ENCODE results near the gene CFAP251.
"Not testable (repeated sequence)": the region's sequence is repeated elsewhere in the genome, so short reads cannot be mapped to it uniquely, and the experiment has no call there.

The CFAP251 gene

DNA sequence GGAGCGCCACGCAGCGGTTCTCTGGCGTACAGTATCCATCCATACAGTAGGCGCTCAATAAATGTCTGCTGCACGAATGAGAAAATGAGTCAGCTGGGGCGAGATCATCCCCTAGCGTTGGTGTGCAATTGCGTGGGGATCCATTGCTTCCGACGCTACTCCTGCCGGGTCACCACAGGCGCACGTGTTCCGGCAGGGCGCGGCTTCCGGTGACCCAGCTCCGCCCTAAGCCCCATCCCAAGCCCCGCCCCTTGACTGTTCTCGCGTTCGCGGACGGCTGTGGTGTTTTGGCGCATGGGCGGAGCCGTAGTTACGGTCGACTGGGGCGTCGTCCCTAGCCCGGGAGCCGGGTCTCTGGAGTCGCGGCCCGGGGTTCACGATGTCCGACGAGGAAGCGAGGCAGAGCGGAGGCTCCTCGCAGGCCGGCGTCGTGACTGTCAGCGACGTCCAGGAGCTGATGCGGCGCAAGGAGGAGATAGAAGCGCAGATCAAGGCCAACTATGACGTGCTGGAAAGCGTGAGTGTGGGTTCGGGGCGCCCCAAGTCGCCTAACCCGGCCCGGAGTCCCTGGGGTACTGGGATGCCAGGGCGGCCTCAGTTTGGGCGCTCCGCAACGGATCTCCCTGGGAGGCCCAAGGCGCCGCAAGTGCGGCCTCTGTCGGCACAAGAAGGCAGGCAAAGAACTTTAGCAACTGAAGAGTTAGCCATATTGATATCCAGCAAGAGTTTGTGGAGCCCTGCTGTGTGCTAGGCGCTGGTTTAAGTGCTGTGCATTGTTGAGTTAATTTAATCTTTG, 29.7 kb upstream of the CFAP251 start, which contains the start of gene PSMD9:
Gene PSMD9, plus strand, starts transcription at position 313 of the 796 bp plus-strand sequence. Its CDS starts 67 bp downstream, at position 380.
- Histone ChIP-seq H3K4me1 (ENCODE audit: insufficient read depth, poor library complexity, severe bottlenecking) (peaks cover 7% of the 10 kb centered on the region), H3K36me3 (ENCODE audit: low read depth) (peaks cover 20% of the 10 kb centered on the region), H3K9me3 (ENCODE audit: severe bottlenecking) (no peaks in the 10 kb centered on the region), H3K27ac (ENCODE audit: poor library complexity, severe bottlenecking) (peak within 1 kb of the TSS; percentile 62), H3K27me3 (ENCODE audit: insufficient read depth, poor library complexity, severe bottlenecking) (no peaks in the 10 kb centered on the region), H3K4me3 (ENCODE audit: severe bottlenecking) (peak within 1 kb of the TSS; percentile 87)
- DNase-seq (ENCODE audit: low spot score) (peak; percentile 98), ATAC-seq (ENCODE audit: low read depth) (peak; percentile 89)
- TF ChIP-seq, protein P1, sequence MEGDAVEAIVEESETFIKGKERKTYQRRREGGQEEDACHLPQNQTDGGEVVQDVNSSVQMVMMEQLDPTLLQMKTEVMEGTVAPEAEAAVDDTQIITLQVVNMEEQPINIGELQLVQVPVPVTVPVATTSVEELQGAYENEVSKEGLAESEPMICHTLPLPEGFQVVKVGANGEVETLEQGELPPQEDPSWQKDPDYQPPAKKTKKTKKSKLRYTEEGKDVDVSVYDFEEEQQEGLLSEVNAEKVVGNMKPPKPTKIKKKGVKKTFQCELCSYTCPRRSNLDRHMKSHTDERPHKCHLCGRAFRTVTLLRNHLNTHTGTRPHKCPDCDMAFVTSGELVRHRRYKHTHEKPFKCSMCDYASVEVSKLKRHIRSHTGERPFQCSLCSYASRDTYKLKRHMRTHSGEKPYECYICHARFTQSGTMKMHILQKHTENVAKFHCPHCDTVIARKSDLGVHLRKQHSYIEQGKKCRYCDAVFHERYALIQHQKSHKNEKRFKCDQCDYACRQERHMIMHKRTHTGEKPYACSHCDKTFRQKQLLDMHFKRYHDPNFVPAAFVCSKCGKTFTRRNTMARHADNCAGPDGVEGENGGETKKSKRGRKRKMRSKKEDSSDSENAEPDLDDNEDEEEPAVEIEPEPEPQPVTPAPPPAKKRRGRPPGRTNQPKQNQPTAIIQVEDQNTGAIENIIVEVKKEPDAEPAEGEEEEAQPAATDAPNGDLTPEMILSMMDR (IDR thresholded peaks at IDR 0.05; ENCODE audit: poor library complexity, severe bottlenecking): peak; percentile 80

DNA sequence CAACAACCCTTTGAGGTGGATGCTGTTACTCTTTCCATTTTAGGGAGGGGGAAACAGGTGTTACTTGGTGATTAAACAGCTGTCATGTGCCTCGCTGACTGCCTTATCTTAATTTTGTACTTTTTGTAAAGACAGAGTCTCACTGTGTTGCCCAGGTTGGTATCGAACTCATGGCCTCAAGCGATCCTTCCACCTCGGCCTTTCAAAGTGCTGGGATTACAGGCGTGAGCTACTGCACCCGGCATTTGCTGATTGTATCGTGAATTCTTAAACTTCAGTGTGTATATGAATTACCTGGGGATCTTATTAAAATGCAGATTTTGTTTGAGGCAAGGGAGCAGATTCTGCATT, 29.1 kb upstream of the CFAP251 start:
- H3K4me1 ChIP-seq (ENCODE audit: insufficient read depth, poor library complexity, severe bottlenecking): peaks cover 12% of the 10 kb centered on the region
- no peaks in the 10 kb centered on the region for H3K9me3 ChIP-seq (ENCODE audit: severe bottlenecking)
- H3K27me3 ChIP-seq (ENCODE audit: insufficient read depth, poor library complexity, severe bottlenecking): no peaks in the 10 kb centered on the region
- peaks cover 24% of the 10 kb centered on the region for H3K36me3 ChIP-seq (ENCODE audit: low read depth)
- ATAC-seq (ENCODE audit: low read depth): no peak
- H3K4me3 ChIP-seq (ENCODE audit: severe bottlenecking): peak overlapping the region; percentile 87
- TF ChIP-seq, protein P1 (IDR thresholded peaks at IDR 0.05; ENCODE audit: poor library complexity, severe bottlenecking): peak; percentile 47
- DNase-seq (ENCODE audit: low spot score): no peak
- peak overlapping the region; percentile 62 for H3K27ac ChIP-seq (ENCODE audit: poor library complexity, severe bottlenecking)

DNA sequence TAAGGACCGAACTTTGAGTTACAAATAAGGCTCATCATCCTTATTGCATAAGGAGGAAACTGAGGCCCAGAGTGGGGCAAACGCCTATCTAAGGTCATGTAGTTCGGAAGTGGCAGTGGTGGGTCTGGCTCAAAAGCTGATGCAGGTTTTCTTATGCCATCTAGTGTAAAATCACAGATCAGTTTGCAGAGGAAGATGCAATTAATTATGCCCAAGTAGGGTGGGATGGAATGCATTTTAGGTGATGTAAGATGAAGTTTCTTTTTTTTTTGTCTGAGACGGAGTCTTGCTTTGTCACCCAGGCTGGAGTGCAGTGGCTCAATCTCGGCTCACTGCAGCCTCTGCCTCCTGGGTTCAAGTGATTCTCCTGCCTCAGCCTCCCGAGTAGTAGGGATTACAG, 28.7 kb upstream of the CFAP251 start:
- not testable (repeated sequence) for H3K27me3 ChIP-seq (ENCODE audit: insufficient read depth, poor library complexity, severe bottlenecking); DNase-seq (ENCODE audit: low spot score)
- peak overlapping the region; percentile 62 for H3K27ac ChIP-seq (ENCODE audit: poor library complexity, severe bottlenecking)

DNA sequence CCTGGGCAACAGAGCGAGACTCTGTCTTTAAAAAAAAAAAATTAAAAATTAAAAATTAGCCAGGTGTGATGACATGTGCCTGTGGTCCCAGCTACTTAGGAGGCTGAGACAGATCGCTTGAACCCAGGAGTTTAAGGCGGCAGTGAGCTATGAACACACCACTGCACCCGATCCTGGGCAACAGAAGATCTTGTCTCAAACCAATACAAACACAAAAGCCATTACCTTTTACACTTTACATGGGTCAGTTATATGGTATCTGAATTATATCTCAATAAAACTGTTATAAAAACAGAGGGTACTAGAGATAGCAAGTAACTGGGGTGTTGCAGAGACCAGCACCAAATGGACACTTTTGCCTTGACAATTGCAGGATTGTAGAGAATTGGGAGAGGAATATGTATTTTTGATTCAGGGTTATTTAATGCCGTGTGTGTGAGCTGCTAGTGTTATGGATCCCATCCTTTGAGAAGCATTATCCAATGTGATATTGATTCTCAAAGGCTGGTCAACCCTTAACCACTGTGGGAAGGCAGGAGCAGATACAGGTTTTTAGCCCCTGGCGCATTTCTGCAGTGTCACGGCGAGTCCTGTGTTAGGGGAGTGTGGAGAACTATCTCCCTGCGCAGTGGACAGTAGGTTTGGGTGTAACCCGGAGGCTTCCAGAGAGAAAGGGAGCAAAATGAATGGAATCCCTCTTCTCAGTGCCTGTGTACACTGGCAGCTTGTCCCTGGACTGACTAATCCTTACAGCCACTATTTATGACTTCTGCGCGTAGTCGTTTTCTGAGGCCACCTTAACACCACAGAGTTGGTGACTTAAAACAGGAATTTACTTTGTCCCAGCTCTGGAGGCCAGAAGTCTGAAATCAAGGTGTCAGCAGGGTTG, 25.5 kb upstream of the CFAP251 start:
- ATAC-seq (ENCODE audit: low read depth) (no peak), DNase-seq (ENCODE audit: low spot score) (no peak)
- no peaks in the 10 kb centered on the region for H3K9me3 ChIP-seq (ENCODE audit: severe bottlenecking)
- peaks cover 57% of the 10 kb centered on the region for H3K36me3 ChIP-seq (ENCODE audit: low read depth)
- peaks cover 14% of the 10 kb centered on the region for H3K4me1 ChIP-seq (ENCODE audit: insufficient read depth, poor library complexity, severe bottlenecking)
- peak overlapping the region; percentile 26 for H3K27ac ChIP-seq (ENCODE audit: poor library complexity, severe bottlenecking)
- no peaks in the 10 kb centered on the region for H3K27me3 ChIP-seq (ENCODE audit: insufficient read depth, poor library complexity, severe bottlenecking)
- no peak overlapping the region for H3K4me3 ChIP-seq (ENCODE audit: severe bottlenecking)
- TF ChIP-seq, protein P1 (IDR thresholded peaks at IDR 0.05; ENCODE audit: poor library complexity, severe bottlenecking): no peak

More for the DNA sequence above, 28.7 kb upstream of the CFAP251 start:
- not testable (repeated sequence) for ATAC-seq (ENCODE audit: low read depth); H3K9me3 ChIP-seq (ENCODE audit: severe bottlenecking)
- H3K36me3 ChIP-seq (ENCODE audit: low read depth): peaks cover 28% of the 10 kb centered on the region
- H3K4me3 ChIP-seq (ENCODE audit: severe bottlenecking): peak overlapping the region; percentile 87
- peaks cover 16% of the 10 kb centered on the region for H3K4me1 ChIP-seq (ENCODE audit: insufficient read depth, poor library complexity, severe bottlenecking)

DNA sequence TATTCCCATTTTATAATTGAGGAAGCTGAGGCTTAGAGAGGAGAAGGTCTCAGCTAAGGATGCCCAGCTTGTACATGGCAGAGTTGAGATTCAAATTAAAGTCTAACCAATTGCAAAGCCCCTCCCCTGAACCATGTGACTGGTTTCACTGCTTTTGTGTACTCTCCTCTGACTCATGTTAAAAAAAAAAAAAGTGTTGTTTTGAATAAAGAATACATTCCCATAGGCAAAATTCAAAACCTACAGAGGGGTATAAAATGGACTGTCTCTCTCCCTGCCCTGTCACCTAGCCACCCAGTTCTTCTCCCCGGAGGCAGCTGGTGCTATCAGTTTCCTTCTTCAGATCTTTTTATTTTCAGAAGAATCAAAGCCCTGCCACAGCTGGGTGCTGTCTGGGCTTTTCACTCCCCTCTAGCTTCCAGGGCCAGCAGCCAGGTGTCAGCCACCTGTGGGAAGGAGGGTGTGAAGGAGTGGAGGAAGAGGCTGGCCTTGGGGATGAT, 24.4 kb upstream of the CFAP251 start:
- peaks cover 11% of the 10 kb centered on the region for H3K4me1 ChIP-seq (ENCODE audit: insufficient read depth, poor library complexity, severe bottlenecking)
- ATAC-seq (ENCODE audit: low read depth) (peak; percentile 83), DNase-seq (ENCODE audit: low spot score) (no peak)
- no peaks in the 10 kb centered on the region for H3K9me3 ChIP-seq (ENCODE audit: severe bottlenecking)
- TF ChIP-seq, protein P1 (IDR thresholded peaks at IDR 0.05; ENCODE audit: poor library complexity, severe bottlenecking): no peak
- H3K36me3 ChIP-seq (ENCODE audit: low read depth): peaks cover 62% of the 10 kb centered on the region
- H3K27ac ChIP-seq (ENCODE audit: poor library complexity, severe bottlenecking): peak overlapping the region; percentile 26
- no peaks in the 10 kb centered on the region for H3K27me3 ChIP-seq (ENCODE audit: insufficient read depth, poor library complexity, severe bottlenecking)
- H3K4me3 ChIP-seq (ENCODE audit: severe bottlenecking): no peak overlapping the region
